Stomach (tissue), 4 donors: ENCODE measurements around the gene LIPA.

Experiments used
- EP300 ChIP-seq: sonication (generic); formaldehyde crosslinking; IDR thresholded peaks from one replicate; pipeline ENCODE4 v1.6.1; 2017; ENCODE audit warnings: antibody characterized with exemption
- POLR2A ChIP-seq, 4 donors: fragments of 450-650 bp; IDR thresholded peaks; one replicate each; pipeline ENCODE4 v1.6.1; 2016; ENCODE audit warnings: antibody characterized with exemption in 4 of 4, control low read depth in 2 of 4, mild to moderate bottlenecking in 1 of 4, moderate library complexity in 1 of 4
- POLR2AphosphoS5 ChIP-seq, 3 donors: sonication (generic); formaldehyde crosslinking; IDR thresholded peaks; one replicate each; pipeline ENCODE4 v1.6.1; 2016; ENCODE audit warnings: antibody characterized with exemption in 3 of 3
- TF ChIP-seq, protein P1 (sequence below), 7 experiments: fragments of 450-650 bp in 4 of 7; fragments of 200-600 bp in 3 of 7; sonication (generic) in 3 of 7; IDR thresholded peaks; one replicate each; pipeline ENCODE4 v1.5.1; 2016 to 2019; ENCODE audit warnings: antibody characterized with exemption in 7 of 7, control low read depth in 2 of 7, mild to moderate bottlenecking in 1 of 7

DNA sequence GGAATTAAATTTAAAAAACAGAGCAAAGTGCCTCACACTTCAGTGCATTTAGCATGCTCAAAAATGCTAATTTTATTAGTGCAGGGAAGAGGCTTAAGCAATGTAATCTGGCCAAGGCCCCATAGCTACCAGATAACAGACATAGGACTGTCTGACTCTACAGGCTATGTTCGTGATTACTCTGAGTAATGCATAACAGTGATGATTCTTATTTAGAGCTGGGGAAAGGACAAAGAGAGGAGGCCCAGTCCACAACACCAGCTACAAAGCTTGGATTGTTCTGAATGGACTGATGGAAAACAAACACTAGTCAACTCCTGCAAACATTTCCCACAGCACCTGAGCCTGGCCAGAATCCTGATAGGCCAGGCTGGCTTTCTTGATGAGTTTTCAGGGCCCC is 36.1 kb downstream of the LIPA start:
- TF ChIP-seq, protein P1, sequence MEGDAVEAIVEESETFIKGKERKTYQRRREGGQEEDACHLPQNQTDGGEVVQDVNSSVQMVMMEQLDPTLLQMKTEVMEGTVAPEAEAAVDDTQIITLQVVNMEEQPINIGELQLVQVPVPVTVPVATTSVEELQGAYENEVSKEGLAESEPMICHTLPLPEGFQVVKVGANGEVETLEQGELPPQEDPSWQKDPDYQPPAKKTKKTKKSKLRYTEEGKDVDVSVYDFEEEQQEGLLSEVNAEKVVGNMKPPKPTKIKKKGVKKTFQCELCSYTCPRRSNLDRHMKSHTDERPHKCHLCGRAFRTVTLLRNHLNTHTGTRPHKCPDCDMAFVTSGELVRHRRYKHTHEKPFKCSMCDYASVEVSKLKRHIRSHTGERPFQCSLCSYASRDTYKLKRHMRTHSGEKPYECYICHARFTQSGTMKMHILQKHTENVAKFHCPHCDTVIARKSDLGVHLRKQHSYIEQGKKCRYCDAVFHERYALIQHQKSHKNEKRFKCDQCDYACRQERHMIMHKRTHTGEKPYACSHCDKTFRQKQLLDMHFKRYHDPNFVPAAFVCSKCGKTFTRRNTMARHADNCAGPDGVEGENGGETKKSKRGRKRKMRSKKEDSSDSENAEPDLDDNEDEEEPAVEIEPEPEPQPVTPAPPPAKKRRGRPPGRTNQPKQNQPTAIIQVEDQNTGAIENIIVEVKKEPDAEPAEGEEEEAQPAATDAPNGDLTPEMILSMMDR (IDR thresholded peaks at IDR 0.05) = no peak
- TF ChIP-seq EP300 (no peak), POLR2AphosphoS5 (IDR thresholded peaks at IDR 0.05) (no peak), POLR2A (IDR thresholded peaks at IDR 0.05) (no peak)
